Liver (tissue), 9 donors: ENCODE measurements around the gene SMIM21. TPM values are rescaled to one million over a fixed set of nuclear protein-coding genes. Genes with fewer than 3 reads are reported as not detected.

ENCODE experiments used
- DNase-seq: peaks from one replicate; pipeline ENCODE4 v3.0.0-alpha.2; 2017; ENCODE audit warnings: low spot score
- H3K27ac ChIP-seq, 2 donors: one replicate each; pipeline ENCODE4 v1.7.0; 2013; ENCODE audit warnings: inconsistent platforms in 2 of 2, low read length in 2 of 2, control low read depth in 1 of 2, low read depth in 1 of 2, mild to moderate bottlenecking in 1 of 2
- H3K27me3 ChIP-seq, 4 donors: one replicate each; pipeline versions ENCODE4 v1.6.1 to v1.7.0; 2013; ENCODE audit warnings: low read length in 3 of 4, inconsistent platforms in 1 of 4, mild to moderate bottlenecking in 1 of 4, moderate library complexity in 1 of 4; ENCODE audit not compliant: control insufficient read depth in 4 of 4, insufficient read depth in 4 of 4
- H3K36me3 ChIP-seq, 4 donors: one replicate each; pipeline versions ENCODE4 v1.6.1 to v1.7.0; 2013; ENCODE audit warnings: low read length in 3 of 4, mild to moderate bottlenecking in 3 of 4, low read depth in 1 of 4, moderate library complexity in 1 of 4; ENCODE audit not compliant: control insufficient read depth in 4 of 4, insufficient read depth in 3 of 4
- H3K4me1 ChIP-seq, 4 donors: one replicate each; pipeline versions ENCODE4 v1.6.1 to v1.7.0; 2013; ENCODE audit warnings: low read length in 3 of 4, mild to moderate bottlenecking in 3 of 4, moderate library complexity in 1 of 4; ENCODE audit not compliant: control insufficient read depth in 4 of 4, insufficient read depth in 4 of 4
- H3K4me3 ChIP-seq, 3 donors: one replicate each; pipeline versions ENCODE4 v1.6.1 to v1.7.0; 2013; ENCODE audit warnings: low read length in 3 of 3, control low read depth in 1 of 3, low read depth in 1 of 3, mild to moderate bottlenecking in 1 of 3
- H3K9ac ChIP-seq, 2 donors: one replicate each; pipeline ENCODE4 v1.7.0; 2013; ENCODE audit warnings: low read length in 2 of 2, mild to moderate bottlenecking in 2 of 2, moderate library complexity in 2 of 2, control low read depth in 1 of 2, low read depth in 1 of 2
- H3K9me3 ChIP-seq, 4 donors: one replicate each; pipeline versions ENCODE4 v1.6.1 to v1.7.0; 2013; ENCODE audit warnings: low read length in 3 of 4; ENCODE audit not compliant: control insufficient read depth in 4 of 4
- FOXA1 ChIP-seq: IDR thresholded peaks from 2 replicates; pipeline ENCODE4 v1.6.1; 2016; ENCODE audit warnings: antibody characterized with exemption
- GABPA ChIP-seq, 2 donors: IDR thresholded peaks in 1 of 2; conservative IDR thresholded peaks in 1 of 2; 2 replicates each; pipeline ENCODE4 v1.6.1; 2016; ENCODE audit warnings: antibody characterized with exemption in 2 of 2, mild to moderate bottlenecking in 1 of 2, moderate library complexity in 1 of 2
- HNF4A ChIP-seq, 2 donors: conservative IDR thresholded peaks; 2 replicates each; pipeline ENCODE4 v1.6.1; 2016; ENCODE audit warnings: antibody characterized with exemption in 2 of 2, mild to moderate bottlenecking in 2 of 2
- NR2F2 ChIP-seq: IDR thresholded peaks from 2 replicates; pipeline ENCODE4 v1.6.1; 2016; ENCODE audit warnings: antibody characterized with exemption
- RAD21 ChIP-seq, 2 donors: IDR thresholded peaks; 2 replicates each; pipeline ENCODE4 v1.6.1; 2016; ENCODE audit warnings: antibody characterized with exemption in 2 of 2, mild to moderate bottlenecking in 2 of 2
- RXRA ChIP-seq, 2 donors: IDR thresholded peaks; 2 replicates each; pipeline ENCODE4 v1.6.1; 2017 to 2018; ENCODE audit warnings: antibody characterized with exemption in 2 of 2, mild to moderate bottlenecking in 1 of 2
- SP1 ChIP-seq: IDR thresholded peaks from 2 replicates; pipeline ENCODE4 v1.6.1; 2018; ENCODE audit warnings: antibody characterized with exemption, mild to moderate bottlenecking
- TAF1 ChIP-seq: conservative IDR thresholded peaks from 2 replicates; pipeline ENCODE4 v1.6.1; 2016; ENCODE audit warnings: antibody characterized with exemption, mild to moderate bottlenecking
- WGBS: extraction: QIAGEN DNeasy Blood & Tissue Kit; methylation state at CpG from one replicate; pipeline ENCODE4 v1.1.7; 2013; 5-methylcytosine and 5-hydroxymethylcytosine counted together
- polyA plus RNA-seq, 2 donors: library from polyadenylated mRNA; stranded (reverse) in 1 of 2; unstranded in 1 of 2; fragments of 200-250 nt in 1 of 2; fragments of >200 nt in 1 of 2; fragmentation: Nextera tagmentation in 1 of 2; extraction: Ambion mirVana in 1 of 2; gene quantifications; one replicate each; pipeline versions ENCODE4 v1.2.1 to v1.2.3, GENCODE V29; 2013 to 2015
- total RNA-seq, 2 donors: library from RNA; depleted of rRNA; stranded (reverse); fragments of >200 nt; gene quantifications; one replicate each; pipeline ENCODE4 v1.2.3, GENCODE V29; 2014
- TF ChIP-seq, protein P1 (sequence below): IDR thresholded peaks from 2 replicates; pipeline ENCODE4 v1.6.1; 2016; ENCODE audit warnings: antibody characterized with exemption
- TF ChIP-seq, protein P2 (sequence below): IDR thresholded peaks from 2 replicates; pipeline ENCODE4 v1.6.1; 2016; ENCODE audit warnings: antibody characterized with exemption
- TF ChIP-seq, protein P3 (sequence below): IDR thresholded peaks from 2 replicates; pipeline ENCODE4 v1.6.1; 2016; ENCODE audit warnings: antibody characterized with exemption, mild to moderate bottlenecking
- TF ChIP-seq, protein P4 (sequence below): IDR thresholded peaks from 2 replicates; pipeline ENCODE4 v1.6.1; 2016; ENCODE audit warnings: antibody characterized with exemption
- TF ChIP-seq, protein P5 (sequence below): fragments of 150-350 bp; IDR thresholded peaks from 2 replicates; pipeline ENCODE4 v1.5.1; 2017; ENCODE audit warnings: improper control_type of control experiment, low read depth, low read length; ENCODE audit not compliant: missing input control
- donor health status: healthy.
- donor health status: healthy.
- donor health status: healthy.
- donor health status: healthy.
- donor health status: healthy.

SMIM21 gene
- total and polyA plus RNA-seq, 4 donors: not detected

DNA sequence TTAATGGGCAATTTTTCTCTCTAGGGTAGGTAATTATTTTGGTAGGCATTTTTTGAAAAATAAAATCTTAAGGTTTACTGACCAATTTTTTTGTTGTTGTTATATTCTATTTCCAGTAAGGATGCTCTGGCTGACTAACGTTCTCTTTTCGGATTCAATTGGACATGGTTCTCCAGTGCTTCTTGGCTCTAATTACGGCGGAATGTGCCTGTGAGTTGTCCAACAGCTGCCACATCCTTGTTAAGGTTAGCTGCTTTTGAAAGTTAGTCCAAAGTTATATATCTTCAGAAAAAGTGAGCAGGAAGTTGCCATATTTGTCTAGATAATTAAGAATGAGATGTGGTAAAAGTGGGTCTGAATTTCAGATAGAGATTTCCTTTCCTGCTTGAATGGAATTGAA, 45.8 kb upstream of the SMIM21 start:
- Histone ChIP-seq H3K4me1 (no peaks in the 10 kb centered on the region), H3K27me3 (no peaks in the 10 kb centered on the region), H3K27ac (no peak overlapping the region), H3K9me3 (no peaks in the 10 kb centered on the region), H3K9ac (no peak overlapping the region), H3K4me3 (no peak overlapping the region), H3K36me3 (no peaks in the 10 kb centered on the region)
- TF ChIP-seq FOXA1: no peak
- TF ChIP-seq NR2F2: no peak
- TF ChIP-seq, protein P1, sequence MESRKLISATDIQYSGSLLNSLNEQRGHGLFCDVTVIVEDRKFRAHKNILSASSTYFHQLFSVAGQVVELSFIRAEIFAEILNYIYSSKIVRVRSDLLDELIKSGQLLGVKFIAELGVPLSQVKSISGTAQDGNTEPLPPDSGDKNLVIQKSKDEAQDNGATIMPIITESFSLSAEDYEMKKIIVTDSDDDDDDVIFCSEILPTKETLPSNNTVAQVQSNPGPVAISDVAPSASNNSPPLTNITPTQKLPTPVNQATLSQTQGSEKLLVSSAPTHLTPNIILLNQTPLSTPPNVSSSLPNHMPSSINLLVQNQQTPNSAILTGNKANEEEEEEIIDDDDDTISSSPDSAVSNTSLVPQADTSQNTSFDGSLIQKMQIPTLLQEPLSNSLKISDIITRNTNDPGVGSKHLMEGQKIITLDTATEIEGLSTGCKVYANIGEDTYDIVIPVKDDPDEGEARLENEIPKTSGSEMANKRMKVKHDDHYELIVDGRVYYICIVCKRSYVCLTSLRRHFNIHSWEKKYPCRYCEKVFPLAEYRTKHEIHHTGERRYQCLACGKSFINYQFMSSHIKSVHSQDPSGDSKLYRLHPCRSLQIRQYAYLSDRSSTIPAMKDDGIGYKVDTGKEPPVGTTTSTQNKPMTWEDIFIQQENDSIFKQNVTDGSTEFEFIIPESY: no peak
- DNase-seq: no peak
- WGBS: 83% methylated on average over 4 of the region's 4 CpGs

DNA sequence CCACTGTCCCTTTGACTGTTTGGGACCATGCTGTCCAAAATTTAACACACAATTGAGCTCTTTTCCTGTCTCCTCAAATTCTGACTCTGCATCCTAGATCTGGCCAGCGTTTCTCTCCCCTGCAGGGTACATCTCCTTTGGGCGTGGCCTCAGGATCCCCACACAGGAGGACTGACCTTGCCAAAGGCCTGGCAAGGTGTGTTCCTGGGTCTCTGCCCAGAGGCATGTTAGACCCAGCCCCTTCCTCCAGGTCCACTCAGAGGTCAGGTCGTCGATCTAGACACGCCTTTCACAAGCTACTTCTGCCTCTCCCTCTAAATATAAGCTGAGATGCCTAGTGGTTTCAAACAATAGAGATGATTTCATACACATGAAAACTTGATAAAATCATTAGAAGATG, 45.4 kb upstream of the SMIM21 start:
- Histone ChIP-seq H3K36me3 (no peaks in the 10 kb centered on the region), H3K9ac (no peak overlapping the region), H3K4me3 (no peak overlapping the region), H3K9me3 (no peaks in the 10 kb centered on the region), H3K4me1 (no peaks in the 10 kb centered on the region), H3K27me3 (no peaks in the 10 kb centered on the region), H3K27ac (no peak overlapping the region)
- no peak for DNase-seq
- WGBS: 70% methylated on average over 5 of the region's 5 CpGs
- TF ChIP-seq, protein P2, sequence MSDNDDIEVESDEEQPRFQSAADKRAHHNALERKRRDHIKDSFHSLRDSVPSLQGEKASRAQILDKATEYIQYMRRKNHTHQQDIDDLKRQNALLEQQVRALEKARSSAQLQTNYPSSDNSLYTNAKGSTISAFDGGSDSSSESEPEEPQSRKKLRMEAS: no peak
- TF ChIP-seq SP1 (no peak), GABPA (IDR thresholded peaks at IDR 0.05 in 1 of 2, conservative IDR thresholded peaks at IDR 0.05 in 1 of 2) (no peak), RAD21 (IDR thresholded peaks at IDR 0.05) (no peak), TAF1 (no peak)
- TF ChIP-seq, protein P3, sequence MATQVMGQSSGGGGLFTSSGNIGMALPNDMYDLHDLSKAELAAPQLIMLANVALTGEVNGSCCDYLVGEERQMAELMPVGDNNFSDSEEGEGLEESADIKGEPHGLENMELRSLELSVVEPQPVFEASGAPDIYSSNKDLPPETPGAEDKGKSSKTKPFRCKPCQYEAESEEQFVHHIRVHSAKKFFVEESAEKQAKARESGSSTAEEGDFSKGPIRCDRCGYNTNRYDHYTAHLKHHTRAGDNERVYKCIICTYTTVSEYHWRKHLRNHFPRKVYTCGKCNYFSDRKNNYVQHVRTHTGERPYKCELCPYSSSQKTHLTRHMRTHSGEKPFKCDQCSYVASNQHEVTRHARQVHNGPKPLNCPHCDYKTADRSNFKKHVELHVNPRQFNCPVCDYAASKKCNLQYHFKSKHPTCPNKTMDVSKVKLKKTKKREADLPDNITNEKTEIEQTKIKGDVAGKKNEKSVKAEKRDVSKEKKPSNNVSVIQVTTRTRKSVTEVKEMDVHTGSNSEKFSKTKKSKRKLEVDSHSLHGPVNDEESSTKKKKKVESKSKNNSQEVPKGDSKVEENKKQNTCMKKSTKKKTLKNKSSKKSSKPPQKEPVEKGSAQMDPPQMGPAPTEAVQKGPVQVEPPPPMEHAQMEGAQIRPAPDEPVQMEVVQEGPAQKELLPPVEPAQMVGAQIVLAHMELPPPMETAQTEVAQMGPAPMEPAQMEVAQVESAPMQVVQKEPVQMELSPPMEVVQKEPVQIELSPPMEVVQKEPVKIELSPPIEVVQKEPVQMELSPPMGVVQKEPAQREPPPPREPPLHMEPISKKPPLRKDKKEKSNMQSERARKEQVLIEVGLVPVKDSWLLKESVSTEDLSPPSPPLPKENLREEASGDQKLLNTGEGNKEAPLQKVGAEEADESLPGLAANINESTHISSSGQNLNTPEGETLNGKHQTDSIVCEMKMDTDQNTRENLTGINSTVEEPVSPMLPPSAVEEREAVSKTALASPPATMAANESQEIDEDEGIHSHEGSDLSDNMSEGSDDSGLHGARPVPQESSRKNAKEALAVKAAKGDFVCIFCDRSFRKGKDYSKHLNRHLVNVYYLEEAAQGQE: no peak

DNA sequence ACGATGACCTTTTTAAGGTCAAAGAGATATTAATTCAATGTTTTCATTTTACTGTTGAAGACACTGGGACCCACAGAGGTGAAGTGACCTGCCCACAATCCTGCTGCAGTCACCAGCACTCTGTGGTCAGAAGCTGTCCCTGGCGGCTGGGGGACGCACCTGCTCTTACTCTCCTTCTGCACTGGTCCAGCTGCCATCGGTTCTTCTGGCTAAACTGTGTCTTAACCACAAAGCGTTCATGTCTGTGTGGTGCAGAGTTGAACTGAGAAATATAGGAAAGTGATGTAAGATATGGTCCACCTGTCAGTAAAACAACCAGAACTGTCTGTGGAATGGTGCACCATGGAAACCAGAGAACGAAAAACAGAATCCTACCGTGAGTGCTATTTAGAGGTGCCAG, 44.9 kb upstream of the SMIM21 start:
- no peaks in the 10 kb centered on the region for H3K27me3 ChIP-seq
- no peak overlapping the region for H3K4me3 ChIP-seq
- no peaks in the 10 kb centered on the region for H3K4me1 ChIP-seq
- WGBS: 92% methylated on average over 7 of the region's 7 CpGs
- H3K27ac ChIP-seq: no peak overlapping the region
- H3K9ac ChIP-seq: no peak overlapping the region
- no peaks in the 10 kb centered on the region for H3K36me3 ChIP-seq
- TF ChIP-seq, protein P4, sequence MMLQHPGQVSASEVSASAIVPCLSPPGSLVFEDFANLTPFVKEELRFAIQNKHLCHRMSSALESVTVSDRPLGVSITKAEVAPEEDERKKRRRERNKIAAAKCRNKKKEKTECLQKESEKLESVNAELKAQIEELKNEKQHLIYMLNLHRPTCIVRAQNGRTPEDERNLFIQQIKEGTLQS: no peak
- TF ChIP-seq RXRA (IDR thresholded peaks at IDR 0.05) (no peak), HNF4A (conservative IDR thresholded peaks at IDR 0.05) (no peak), TAF1 (no peak), FOXA1 (no peak)
- TF ChIP-seq, protein P3: no peak
- TF ChIP-seq, protein P5, sequence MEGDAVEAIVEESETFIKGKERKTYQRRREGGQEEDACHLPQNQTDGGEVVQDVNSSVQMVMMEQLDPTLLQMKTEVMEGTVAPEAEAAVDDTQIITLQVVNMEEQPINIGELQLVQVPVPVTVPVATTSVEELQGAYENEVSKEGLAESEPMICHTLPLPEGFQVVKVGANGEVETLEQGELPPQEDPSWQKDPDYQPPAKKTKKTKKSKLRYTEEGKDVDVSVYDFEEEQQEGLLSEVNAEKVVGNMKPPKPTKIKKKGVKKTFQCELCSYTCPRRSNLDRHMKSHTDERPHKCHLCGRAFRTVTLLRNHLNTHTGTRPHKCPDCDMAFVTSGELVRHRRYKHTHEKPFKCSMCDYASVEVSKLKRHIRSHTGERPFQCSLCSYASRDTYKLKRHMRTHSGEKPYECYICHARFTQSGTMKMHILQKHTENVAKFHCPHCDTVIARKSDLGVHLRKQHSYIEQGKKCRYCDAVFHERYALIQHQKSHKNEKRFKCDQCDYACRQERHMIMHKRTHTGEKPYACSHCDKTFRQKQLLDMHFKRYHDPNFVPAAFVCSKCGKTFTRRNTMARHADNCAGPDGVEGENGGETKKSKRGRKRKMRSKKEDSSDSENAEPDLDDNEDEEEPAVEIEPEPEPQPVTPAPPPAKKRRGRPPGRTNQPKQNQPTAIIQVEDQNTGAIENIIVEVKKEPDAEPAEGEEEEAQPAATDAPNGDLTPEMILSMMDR: no peak
- DNase-seq: no peak
- H3K9me3 ChIP-seq: no peaks in the 10 kb centered on the region
